HG02642 (cell line): ENCODE measurements around the gene HGS.

Experiments
- ATAC-seq: cut with Tn5 transposase; IDR thresholded peaks from one replicate; pipeline ENCODE4 v1.9.1; 2021; ENCODE audit warnings: mild to moderate bottlenecking; ENCODE audit not compliant: unreplicated experiment, poor library complexity

Gene HGS

GRCh38 chr17:81715872-81716673 lies 32.3 kb downstream of the HGS start:
- ATAC-seq: no peak

GRCh38 chr17:81716674-81716996 lies 32.8 kb downstream of the HGS start:
- no peak for ATAC-seq

- no peak for ATAC-seq
Measured at GRCh38 chr17:81717049-81717765, 33.4 kb downstream of the HGS start.

- no peak for ATAC-seq
Measured at GRCh38 chr17:81717766-81718089, 33.9 kb downstream of the HGS start.

- ATAC-seq: no peak
Measured at GRCh38 chr17:81719410-81720266, 35.8 kb downstream of the HGS start.

- ATAC-seq: no peak
Measured at GRCh38 chr17:81720267-81721071, 36.7 kb downstream of the HGS start.

GRCh38 chr17:81722184-81723120 lies 38.6 kb downstream of the HGS start:
- no peak for ATAC-seq

GRCh38 chr17:81723651-81724209 lies 39.9 kb downstream of the HGS start:
- no peak for ATAC-seq

GRCh38 chr17:81725439-81725838 lies 41.6 kb downstream of the HGS start:
- no peak for ATAC-seq

- ATAC-seq: no peak
Measured at GRCh38 chr17:81726004-81726403, 42.2 kb downstream of the HGS start.

- ATAC-seq: no peak
Measured at GRCh38 chr17:81727324-81728031, 43.7 kb downstream of the HGS start.

GRCh38 chr17:81733507-81734404 lies 49.9 kb downstream of the HGS start:
- no peak for ATAC-seq

GRCh38 chr17:81734405-81735263 lies 50.8 kb downstream of the HGS start:
- ATAC-seq: no peak

GRCh38 chr17:81735264-81736102 lies 51.7 kb downstream of the HGS start:
- no peak for ATAC-seq

- no peak for ATAC-seq
Measured at GRCh38 chr17:81737947-81738800, 54.4 kb downstream of the HGS start.
